SK-N-SH (cell line): ENCODE measurements around the gene PLA2G6.

Experiments used
- CHD2 ChIP-seq: fragments of 150-350 bp; IDR thresholded peaks from 2 replicates; pipeline ENCODE4 v1.6.1; 2018; ENCODE audit warnings: low read length; ENCODE audit not compliant: partially characterized antibody
- CTCF ChIP-seq: fragments of 200-600 bp; sonication (generic); IDR thresholded peaks from 2 replicates; pipeline ENCODE4 v1.6.1; 2017; ENCODE audit warnings: antibody characterized with exemption, mild to moderate bottlenecking, moderate library complexity
- EZH2phosphoT487 ChIP-seq: fragments of 200-600 bp; sonication (generic); IDR thresholded peaks from 2 replicates; pipeline ENCODE4 v1.6.1; 2017; ENCODE audit warnings: low read depth, mixed run types, mild to moderate bottlenecking, antibody characterized with exemption, moderate library complexity, borderline replicate concordance
- JUND ChIP-seq: IDR thresholded peaks from 2 replicates; pipeline ENCODE4 v1.4.0; 2012
- MAX ChIP-seq: IDR thresholded peaks from 2 replicates; pipeline ENCODE4 v1.4.0; 2012; ENCODE audit warnings: low read depth
- MXI1 ChIP-seq: IDR thresholded peaks from 2 replicates; pipeline ENCODE4 v1.6.1; 2012; ENCODE audit warnings: mild to moderate bottlenecking, low read depth, low read length, improper control_type of control experiment
- PBX3 ChIP-seq: IDR thresholded peaks from 2 replicates; pipeline ENCODE4; 2012
- POLR2AphosphoS5 ChIP-seq: IDR thresholded peaks from 2 replicates; pipeline ENCODE4 v1.6.1; 2012; ENCODE audit warnings: low read depth, low read length
- RCOR1 ChIP-seq: fragments of 150-350 bp; IDR thresholded peaks from 2 replicates; pipeline ENCODE4 v1.6.1; 2017; ENCODE audit warnings: antibody characterized with exemption, low read length
- REST ChIP-seq: IDR thresholded peaks from 2 replicates; pipeline ENCODE4 v1.6.1; 2012; ENCODE audit warnings: mild to moderate bottlenecking, low read depth, low read length, moderate library complexity
- RXRA ChIP-seq: IDR thresholded peaks from 2 replicates; pipeline ENCODE4 v1.4.0; 2012; ENCODE audit warnings: low read depth, mild to moderate bottlenecking, borderline replicate concordance
- SIN3A ChIP-seq: IDR thresholded peaks from 2 replicates; pipeline ENCODE4 v1.6.1; 2012; ENCODE audit warnings: low read depth, mild to moderate bottlenecking, low read length, moderate library complexity, borderline replicate concordance
- USF1 ChIP-seq: IDR thresholded peaks from 2 replicates; pipeline ENCODE4 v1.4.0; 2012; ENCODE audit warnings: low read depth, borderline replicate concordance
- USF2 ChIP-seq: fragments of 150-350 bp; IDR thresholded peaks from 2 replicates; pipeline ENCODE4 v1.6.1; 2017; ENCODE audit warnings: antibody characterized with exemption, low read length, low read depth, borderline replicate concordance

- TF ChIP-seq USF1 (no peak), RXRA (no peak), POLR2AphosphoS5 (no peak), CTCF (no peak), SIN3A (no peak), REST (no peak), JUND (no peak), MAX (no peak), USF2 (no peak), CHD2 (no peak), EZH2phosphoT487 (no peak), MXI1 (no peak), RCOR1 (no peak), PBX3 (no peak)
Measured at GRCh38 chr22:38098410-38099249, 83.0 kb downstream of the PLA2G6 start.
